Measurements from ENCODE around the gene PRSS50. TPM values are rescaled to one million over a fixed set of nuclear protein-coding genes. Genes with fewer than 3 reads are reported as not detected.

PRSS50 gene
- total RNA-seq, 2 donors from 2014 or later = 1.2 to 4.4 TPM

GRCh38 chr3:46693038-46693891 is 24.4 kb downstream of the PRSS50 start, which contains the start of gene ALS2CL:
ALS2CL (minus strand) TSS chr3:46693679; CDS start chr3:46689440, 4,239 bp downstream.
- H3K4me3 Mint-ChIP-seq = peak within 1 kb of the TSS; percentile 64
- Histone ChIP-seq H3K4me3 (ENCODE audit: low read length) (peak within 1 kb of the TSS; percentile 83), H3K4me1 (ENCODE audit: control insufficient read depth, insufficient read depth, low read length) (no peaks in the 10 kb centered on the region), H3K27ac (ENCODE audit: low read depth, low read length) (no peak within 1 kb of the TSS), H3K9me3 (ENCODE audit: control insufficient read depth, low read length) (no peaks in the 10 kb centered on the region), H3K9ac (ENCODE audit: extremely low read depth, low read length, poor library complexity, severe bottlenecking) (peak within 1 kb of the TSS; percentile 49), H3K27me3 (ENCODE audit: control insufficient read depth, insufficient read depth, low read length, poor library complexity, severe bottlenecking) (peaks cover 11% of the 10 kb centered on the region), H3K36me3 (ENCODE audit: control insufficient read depth, insufficient read depth, low read length) (no peaks in the 10 kb centered on the region)
- WGBS, 2 experiments (ENCODE audit: insufficient coverage in 1 of 2, insufficient read length in 1 of 2) = 3% methylated on average over 18 to 68 of the region's 71 CpGs
- TF ChIP-seq CTCF (conservative IDR thresholded peaks at IDR 0.05) = no peak
- peaks cover 5% of the 10 kb centered on the region for H3K4me1 Mint-ChIP-seq
- H3K9me3 Mint-ChIP-seq = no peaks in the 10 kb centered on the region
- H3K27me3 Mint-ChIP-seq (ENCODE audit: insufficient read depth) = peaks cover 24% of the 10 kb centered on the region
- H3K27ac Mint-ChIP-seq = peak within 1 kb of the TSS; percentile 88
- H3K36me3 Mint-ChIP-seq (ENCODE audit: low read depth) = no peaks in the 10 kb centered on the region
- peak; percentile 90 for DNase-seq

DNA sequence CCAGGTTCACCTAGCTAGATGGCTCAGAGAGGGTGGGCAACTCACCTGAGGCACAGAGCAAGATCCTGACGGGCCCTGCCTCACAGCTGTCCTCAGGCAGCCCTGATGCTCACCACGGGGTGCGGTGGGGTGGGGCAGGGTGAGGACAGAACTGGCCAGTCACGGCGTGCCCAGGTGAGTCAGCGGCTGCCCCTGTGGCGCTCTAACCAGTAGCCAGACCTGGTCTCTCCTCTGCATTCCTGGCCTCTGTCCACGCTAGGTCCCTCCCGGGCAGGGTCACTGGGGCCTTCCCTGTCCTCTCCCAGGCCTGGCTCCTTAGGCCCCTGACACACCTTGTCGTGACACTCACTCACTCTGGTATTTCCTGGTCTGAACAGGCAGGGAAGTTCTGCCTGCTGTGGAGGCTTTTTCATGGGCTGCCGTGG is 25.1 kb downstream of the PRSS50 start:
- Mint-ChIP-seq H3K4me1 (peaks cover 5% of the 10 kb centered on the region), H3K36me3 (ENCODE audit: low read depth) (no peaks in the 10 kb centered on the region), H3K9me3 (no peaks in the 10 kb centered on the region), H3K4me3 (peak overlapping the region; percentile 64), H3K27ac (peak overlapping the region; percentile 88), H3K27me3 (ENCODE audit: insufficient read depth) (peaks cover 24% of the 10 kb centered on the region)
- H3K27me3 ChIP-seq (ENCODE audit: control insufficient read depth, insufficient read depth, low read length, poor library complexity, severe bottlenecking) = peaks cover 11% of the 10 kb centered on the region
- TF ChIP-seq CTCF (conservative IDR thresholded peaks at IDR 0.05) = no peak
- no peaks in the 10 kb centered on the region for H3K4me1 ChIP-seq (ENCODE audit: control insufficient read depth, insufficient read depth, low read length)
- H3K27ac ChIP-seq (ENCODE audit: low read depth, low read length) = no peak overlapping the region
- H3K4me3 ChIP-seq (ENCODE audit: low read length) = peak overlapping the region; percentile 83
- WGBS, 2 experiments (ENCODE audit: insufficient coverage in 1 of 2, insufficient read length in 1 of 2) = 53 to 70% methylated on average over 6 to 11 of the region's 11 CpGs
- H3K9ac ChIP-seq (ENCODE audit: extremely low read depth, low read length, poor library complexity, severe bottlenecking) = no peak overlapping the region
- peak; percentile 90 for DNase-seq
- H3K36me3 ChIP-seq (ENCODE audit: control insufficient read depth, insufficient read depth, low read length) = no peaks in the 10 kb centered on the region
- no peaks in the 10 kb centered on the region for H3K9me3 ChIP-seq (ENCODE audit: control insufficient read depth, low read length)

DNA sequence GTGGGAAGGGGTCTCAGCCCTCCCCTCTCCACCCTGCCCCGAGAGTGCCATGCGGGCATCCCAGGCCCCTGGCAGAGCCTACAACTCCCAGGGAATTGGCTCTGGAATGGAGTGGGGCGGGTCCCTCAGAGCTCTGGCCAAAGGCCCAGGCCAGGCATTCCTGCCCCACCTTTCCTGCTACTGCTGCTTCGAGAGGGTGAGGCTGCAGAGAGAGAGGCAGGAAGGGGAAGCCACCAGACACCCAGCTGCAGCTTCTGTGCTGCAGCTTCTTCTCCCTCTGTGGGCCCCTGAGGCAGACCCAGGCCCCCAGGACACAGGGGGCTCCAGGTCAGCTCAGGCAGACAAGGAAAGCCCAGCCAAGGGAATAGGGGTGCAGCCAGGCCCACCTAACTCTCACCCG is 26.9 kb downstream of the PRSS50 start:
- no peaks in the 10 kb centered on the region for H3K4me1 ChIP-seq (ENCODE audit: control insufficient read depth, insufficient read depth, low read length)
- WGBS, 2 experiments (ENCODE audit: insufficient coverage in 1 of 2, insufficient read length in 1 of 2) = 92% methylated on average over 5 of the region's 5 CpGs; no CpG with 5 or more reads in 1 of the 2 experiments
- H3K9me3 ChIP-seq (ENCODE audit: control insufficient read depth, low read length) = no peaks in the 10 kb centered on the region
- Mint-ChIP-seq H3K4me3 (no peak overlapping the region), H3K9me3 (no peaks in the 10 kb centered on the region), H3K27me3 (ENCODE audit: insufficient read depth) (peaks cover 22% of the 10 kb centered on the region), H3K27ac (no peak overlapping the region), H3K36me3 (ENCODE audit: low read depth) (no peaks in the 10 kb centered on the region), H3K4me1 (peaks cover 5% of the 10 kb centered on the region)
- TF ChIP-seq CTCF (conservative IDR thresholded peaks at IDR 0.05) = no peak
- H3K27ac ChIP-seq (ENCODE audit: low read depth, low read length) = no peak overlapping the region
- H3K4me3 ChIP-seq (ENCODE audit: low read length) = no peak overlapping the region
- H3K36me3 ChIP-seq (ENCODE audit: control insufficient read depth, insufficient read depth, low read length) = no peaks in the 10 kb centered on the region
- peaks cover 11% of the 10 kb centered on the region for H3K27me3 ChIP-seq (ENCODE audit: control insufficient read depth, insufficient read depth, low read length, poor library complexity, severe bottlenecking)
- DNase-seq = no peak
- H3K9ac ChIP-seq (ENCODE audit: extremely low read depth, low read length, poor library complexity, severe bottlenecking) = no peak overlapping the region

Measured in endodermal cell (in vitro differentiated cells).